AML-193 (cell line): ENCODE data around the gene CCDC159.
"Not testable (repeated sequence)": the region's sequence is repeated elsewhere in the genome, so short reads cannot be mapped to it uniquely, and the experiment has no call there.

ENCODE experiments used
- DNase-seq, 2 experiments: peaks; one replicate each; lab custom pipeline; 2025; lab: John Stamatoyannopoulos, UW

Gene CCDC159

GRCh38 chr19:11367528-11367927 lies 21.2 kb downstream of the CCDC159 start:
- DNase-seq: no peak

GRCh38 chr19:11370744-11371143 lies 24.4 kb downstream of the CCDC159 start:
- DNase-seq: no peak

- no peak for DNase-seq
Measured at GRCh38 chr19:11373166-11373884, 27.0 kb downstream of the CCDC159 start.

- DNase-seq: no peak
Measured at GRCh38 chr19:11373885-11374432, 27.6 kb downstream of the CCDC159 start.

GRCh38 chr19:11374433-11375142 lies 28.3 kb downstream of the CCDC159 start, which contains the start of gene SWSAP1:
Gene SWSAP1 (plus strand): TSS chr19:11374666. CDS start chr19:11374681, 15 bp downstream.
- DNase-seq: peak; percentile 99 to 100

- peak in 1 of 2 experiments; percentile 41 for DNase-seq
Measured at GRCh38 chr19:11375143-11375948, 29.0 kb downstream of the CCDC159 start.

GRCh38 chr19:11377237-11377636 lies 30.9 kb downstream of the CCDC159 start:
- DNase-seq: peak; percentile 10 to 14

GRCh38 chr19:11377756-11378155 lies 31.4 kb downstream of the CCDC159 start:
- DNase-seq: no peak

- peak; percentile 11 to 29 for DNase-seq
Measured at GRCh38 chr19:11378319-11379189, 32.2 kb downstream of the CCDC159 start.

- DNase-seq: not testable (repeated sequence)
Measured at GRCh38 chr19:11379269-11379845, 33.0 kb downstream of the CCDC159 start.

GRCh38 chr19:11379857-11380350 lies 33.6 kb downstream of the CCDC159 start:
- DNase-seq: no peak

- DNase-seq: peak; percentile 97
Measured at GRCh38 chr19:11380653-11381537, 34.6 kb downstream of the CCDC159 start.

GRCh38 chr19:11382898-11383705 lies 36.8 kb downstream of the CCDC159 start:
- DNase-seq: peak in 1 of 2 experiments; percentile 7

- no peak for DNase-seq
Measured at GRCh38 chr19:11383706-11384048, 37.4 kb downstream of the CCDC159 start.

- DNase-seq: no peak
Measured at GRCh38 chr19:11384778-11385129, 38.4 kb downstream of the CCDC159 start.

GRCh38 chr19:11387162-11388034 lies 41.1 kb downstream of the CCDC159 start:
- peak; percentile 12 to 31 for DNase-seq

GRCh38 chr19:11390359-11390758 lies 44.0 kb downstream of the CCDC159 start:
- no peak for DNase-seq
